ENCODE measurements around the gene FYB1. TPM values are rescaled to one million over a fixed set of nuclear protein-coding genes. Genes with fewer than 3 reads are reported as not detected.

The FYB1 gene
- total RNA-seq, 2 experiments from 2014 or later: 0.16 TPM; not detected in 1

- Histone ChIP-seq H3K9me2 (ENCODE audit: insufficient read depth, low read length) (no peaks in the 10 kb centered on the region), H3K27ac (ENCODE audit: low read depth, low read length, poor library complexity, severe bottlenecking) (no peak overlapping the region), H3K79me2 (ENCODE audit: insufficient read depth, low read depth, low read length) (no peaks in the 10 kb centered on the region), H4K20me1 (ENCODE audit: insufficient read depth, low read length) (no peaks in the 10 kb centered on the region), H3K4me3 (ENCODE audit: low read depth, low read length, poor library complexity, severe bottlenecking) (no peak overlapping the region), H3K36me3 (ENCODE audit: insufficient read depth, low read length) (no peaks in the 10 kb centered on the region), H3K4me2 (ENCODE audit: low read length) (no peak overlapping the region), H2AFZ (ENCODE audit: low read length) (no peak overlapping the region), H3K4me1 (ENCODE audit: insufficient read depth, low read length, poor library complexity, severe bottlenecking) (no peaks in the 10 kb centered on the region), H3K9me3 (ENCODE audit: low read length) (no peaks in the 10 kb centered on the region)
- ChIA-PET CTCF (ENCODE audit: unreplicated experiment) (no interaction called here), POLR2A (interaction anchor here (0.6 to 0.7 kb wide), 2 partner anchors 21 to 304 kb away, joined by 3 to 4 read pairs; no protein-coding TSS in a partner anchor)
- no peak for DNase-seq (ENCODE audit: low spot score)
- intact Hi-C loops (cut with micrococcal nuclease; ENCODE audit: unreplicated experiment): no loop called here
- no TSS peak for BruUV-seq (replicated peaks)
- TF ChIP-seq EZH2phosphoT487 (IDR thresholded peaks at IDR 0.05; ENCODE audit: borderline replicate concordance, low read depth, low read length): no peak
- TF ChIP-seq, protein P1, sequence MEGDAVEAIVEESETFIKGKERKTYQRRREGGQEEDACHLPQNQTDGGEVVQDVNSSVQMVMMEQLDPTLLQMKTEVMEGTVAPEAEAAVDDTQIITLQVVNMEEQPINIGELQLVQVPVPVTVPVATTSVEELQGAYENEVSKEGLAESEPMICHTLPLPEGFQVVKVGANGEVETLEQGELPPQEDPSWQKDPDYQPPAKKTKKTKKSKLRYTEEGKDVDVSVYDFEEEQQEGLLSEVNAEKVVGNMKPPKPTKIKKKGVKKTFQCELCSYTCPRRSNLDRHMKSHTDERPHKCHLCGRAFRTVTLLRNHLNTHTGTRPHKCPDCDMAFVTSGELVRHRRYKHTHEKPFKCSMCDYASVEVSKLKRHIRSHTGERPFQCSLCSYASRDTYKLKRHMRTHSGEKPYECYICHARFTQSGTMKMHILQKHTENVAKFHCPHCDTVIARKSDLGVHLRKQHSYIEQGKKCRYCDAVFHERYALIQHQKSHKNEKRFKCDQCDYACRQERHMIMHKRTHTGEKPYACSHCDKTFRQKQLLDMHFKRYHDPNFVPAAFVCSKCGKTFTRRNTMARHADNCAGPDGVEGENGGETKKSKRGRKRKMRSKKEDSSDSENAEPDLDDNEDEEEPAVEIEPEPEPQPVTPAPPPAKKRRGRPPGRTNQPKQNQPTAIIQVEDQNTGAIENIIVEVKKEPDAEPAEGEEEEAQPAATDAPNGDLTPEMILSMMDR (conservative IDR thresholded peaks at IDR 0.05; ENCODE audit: low read length): no peak
These were observed 50.3 kb downstream of the FYB1 start for GRCh38 chr5:39169081-39169480.

- H3K36me3 ChIP-seq (ENCODE audit: insufficient read depth, low read length): no peaks in the 10 kb centered on the region
- H3K79me2 ChIP-seq (ENCODE audit: insufficient read depth, low read depth, low read length): no peaks in the 10 kb centered on the region
- H4K20me1 ChIP-seq (ENCODE audit: insufficient read depth, low read length): no peaks in the 10 kb centered on the region
- H3K27ac ChIP-seq (ENCODE audit: low read depth, low read length, poor library complexity, severe bottlenecking): no peak overlapping the region
- CTCF ChIA-PET (ENCODE audit: unreplicated experiment): no interaction called here
- no peaks in the 10 kb centered on the region for H3K9me3 ChIP-seq (ENCODE audit: low read length)
- no peak overlapping the region for H3K4me3 ChIP-seq (ENCODE audit: low read depth, low read length, poor library complexity, severe bottlenecking)
- TF ChIP-seq, protein P1 (conservative IDR thresholded peaks at IDR 0.05; ENCODE audit: low read length): no peak
- no peak for TF ChIP-seq EZH2phosphoT487 (IDR thresholded peaks at IDR 0.05; ENCODE audit: borderline replicate concordance, low read depth, low read length)
- POLR2A ChIA-PET: no interaction called here
- H3K4me1 ChIP-seq (ENCODE audit: insufficient read depth, low read length, poor library complexity, severe bottlenecking): no peaks in the 10 kb centered on the region
- intact Hi-C loops (cut with micrococcal nuclease; ENCODE audit: unreplicated experiment): no loop called here
- no TSS peak for BruUV-seq (replicated peaks)
- DNase-seq (ENCODE audit: low spot score): no peak
- H3K4me2 ChIP-seq (ENCODE audit: low read length): no peak overlapping the region
- H2AFZ ChIP-seq (ENCODE audit: low read length): no peak overlapping the region
- no peaks in the 10 kb centered on the region for H3K9me2 ChIP-seq (ENCODE audit: insufficient read depth, low read length)
These were observed 51.4 kb downstream of the FYB1 start for GRCh38 chr5:39167972-39168342.

GRCh38 chr5:39167141-39167971 is 52.0 kb downstream of the FYB1 start:
- H3K4me3 ChIP-seq (ENCODE audit: low read depth, low read length, poor library complexity, severe bottlenecking): no peak overlapping the region
- H4K20me1 ChIP-seq (ENCODE audit: insufficient read depth, low read length): no peaks in the 10 kb centered on the region
- TF ChIP-seq, protein P1 (conservative IDR thresholded peaks at IDR 0.05; ENCODE audit: low read length): no peak
- TF ChIP-seq EZH2phosphoT487 (IDR thresholded peaks at IDR 0.05; ENCODE audit: borderline replicate concordance, low read depth, low read length): no peak
- no peaks in the 10 kb centered on the region for H3K4me1 ChIP-seq (ENCODE audit: insufficient read depth, low read length, poor library complexity, severe bottlenecking)
- no peaks in the 10 kb centered on the region for H3K79me2 ChIP-seq (ENCODE audit: insufficient read depth, low read depth, low read length)
- H3K27ac ChIP-seq (ENCODE audit: low read depth, low read length, poor library complexity, severe bottlenecking): no peak overlapping the region
- POLR2A ChIA-PET: interaction anchor here (0.6 to 0.7 kb wide), 2 partner anchors 54 to 115 kb away, joined by 3 read pairs; no protein-coding TSS in a partner anchor
- no peaks in the 10 kb centered on the region for H3K9me3 ChIP-seq (ENCODE audit: low read length)
- no peak overlapping the region for H2AFZ ChIP-seq (ENCODE audit: low read length)
- intact Hi-C loops (cut with micrococcal nuclease; ENCODE audit: unreplicated experiment): no loop called here
- no peak overlapping the region for H3K4me2 ChIP-seq (ENCODE audit: low read length)
- no TSS peak for BruUV-seq (replicated peaks)
- no peaks in the 10 kb centered on the region for H3K36me3 ChIP-seq (ENCODE audit: insufficient read depth, low read length)
- no peaks in the 10 kb centered on the region for H3K9me2 ChIP-seq (ENCODE audit: insufficient read depth, low read length)
- CTCF ChIA-PET (ENCODE audit: unreplicated experiment): no interaction called here
- no peak for DNase-seq (ENCODE audit: low spot score)
